Measurements from ENCODE around the gene TSPEAR.

TSPEAR gene

GRCh38 chr21:44521301-44521927 is 190.0 kb downstream of the TSPEAR start:
- TF ChIP-seq CTCF (conservative IDR thresholded peaks at IDR 0.05), result no peak
- no peak overlapping the region for H3K27ac ChIP-seq

GRCh38 chr21:44520326-44521300 is 190.8 kb downstream of the TSPEAR start:
- TF ChIP-seq CTCF (conservative IDR thresholded peaks at IDR 0.05), result no peak
- no peak overlapping the region for H3K27ac ChIP-seq

GRCh38 chr21:44519346-44520325 is 191.7 kb downstream of the TSPEAR start:
- no peak overlapping the region for H3K27ac ChIP-seq
- no peak for TF ChIP-seq CTCF (conservative IDR thresholded peaks at IDR 0.05)

DNA sequence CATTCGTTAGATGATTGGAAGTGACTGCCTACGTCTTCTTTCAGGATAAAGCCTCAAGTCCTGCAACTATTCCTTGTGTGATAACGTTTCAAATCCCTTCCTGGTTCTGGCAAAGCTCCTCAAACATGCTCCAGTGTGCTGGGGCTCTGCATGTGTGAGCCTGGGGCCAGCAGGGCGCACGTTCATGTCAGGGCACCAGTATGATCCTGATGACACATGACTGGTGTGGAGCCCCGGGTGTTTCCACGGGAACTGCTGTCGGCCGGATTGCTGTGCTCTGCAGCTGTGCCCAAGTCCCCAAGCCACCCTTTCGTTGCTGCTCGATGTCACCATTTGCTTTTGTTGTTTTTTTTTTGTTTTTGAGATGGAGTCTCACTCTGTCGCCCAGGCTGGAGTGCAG is 192.7 kb downstream of the TSPEAR start:
- no peak for TF ChIP-seq CTCF (conservative IDR thresholded peaks at IDR 0.05)
- H3K27ac ChIP-seq, result no peak overlapping the region

DNA sequence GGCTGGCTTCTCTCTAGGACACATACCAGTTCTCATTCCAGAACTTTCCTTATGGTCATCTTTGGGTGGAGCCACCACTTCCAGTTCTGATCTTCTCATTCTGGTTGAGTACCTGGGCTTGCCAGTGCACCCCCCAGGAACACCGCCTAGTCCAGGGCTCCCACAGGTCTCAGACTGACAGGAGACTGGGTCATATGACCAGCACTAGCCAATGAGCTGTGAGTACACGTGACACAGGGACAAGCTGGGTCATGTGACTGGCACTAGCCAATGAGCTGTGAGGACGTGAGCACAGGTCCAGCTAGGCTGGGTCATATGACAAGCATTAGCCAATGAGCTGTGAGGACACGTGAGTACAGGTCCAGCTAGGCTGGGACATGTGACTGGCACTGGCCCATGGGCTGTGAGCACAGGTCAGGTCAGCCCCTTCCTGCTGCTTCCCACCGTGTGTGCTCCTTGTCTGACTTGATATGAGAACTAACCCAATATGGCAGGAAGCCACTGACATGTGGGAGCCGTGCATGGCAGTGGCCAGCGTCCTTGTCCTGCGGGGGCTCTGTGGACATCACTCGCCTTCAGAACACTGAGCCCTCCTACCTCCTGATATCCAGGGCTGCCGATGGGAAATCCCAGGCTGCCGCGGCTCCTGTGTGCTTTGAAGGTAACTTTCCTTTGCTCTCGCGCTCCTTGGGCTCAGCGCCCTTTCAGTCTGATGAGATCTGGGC is 194.0 kb downstream of the TSPEAR start:
- TF ChIP-seq CTCF (conservative IDR thresholded peaks at IDR 0.05), result no peak
- H3K27ac ChIP-seq, result no peak overlapping the region

DNA sequence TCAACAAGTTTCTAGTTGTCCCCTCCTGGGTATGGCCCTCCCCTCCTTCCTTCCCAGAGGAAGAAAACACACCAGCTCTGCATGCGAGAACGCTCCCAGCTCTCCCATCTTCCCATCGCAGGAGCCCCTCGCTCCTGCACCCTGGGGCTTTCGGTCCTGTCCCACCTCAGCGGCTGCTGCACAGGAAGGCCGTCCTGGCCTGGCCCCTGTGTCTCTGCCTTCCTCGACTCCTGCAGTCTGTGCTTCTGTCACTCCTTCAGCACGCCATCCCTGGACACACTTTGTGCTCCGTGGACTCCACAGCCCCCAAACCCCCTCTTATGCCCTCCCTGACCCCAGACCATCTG is 194.6 kb downstream of the TSPEAR start:
- TF ChIP-seq CTCF (conservative IDR thresholded peaks at IDR 0.05), result no peak
- no peak overlapping the region for H3K27ac ChIP-seq
